Kidney tubule cell (primary cell): ENCODE data around the gene CLK2.
"Not testable (repeated sequence)": the region's sequence is repeated elsewhere in the genome, so short reads cannot be mapped to it uniquely, and the experiment has no call there.

Experiments used
- DNase-seq: peaks from one replicate; pipeline ENCODE4 v3.0.0-alpha.2; 2018; ENCODE audit warnings: low spot score

The CLK2 gene

GRCh38 chr1:155296661-155297060, 23.4 kb upstream of the CLK2 start:
- DNase-seq, result no peak

GRCh38 chr1:155295942-155296267, 22.6 kb upstream of the CLK2 start:
- DNase-seq, result no peak

GRCh38 chr1:155295183-155295941, 22.1 kb upstream of the CLK2 start:
- DNase-seq, result no peak

GRCh38 chr1:155294520-155295182, 21.3 kb upstream of the CLK2 start:
- DNase-seq, result no peak

- no peak for DNase-seq
Observed at GRCh38 chr1:155293086-155293749, 19.9 kb upstream of the CLK2 start.

GRCh38 chr1:155291006-155291405, 17.7 kb upstream of the CLK2 start:
- DNase-seq, result not testable (repeated sequence)

DNA sequence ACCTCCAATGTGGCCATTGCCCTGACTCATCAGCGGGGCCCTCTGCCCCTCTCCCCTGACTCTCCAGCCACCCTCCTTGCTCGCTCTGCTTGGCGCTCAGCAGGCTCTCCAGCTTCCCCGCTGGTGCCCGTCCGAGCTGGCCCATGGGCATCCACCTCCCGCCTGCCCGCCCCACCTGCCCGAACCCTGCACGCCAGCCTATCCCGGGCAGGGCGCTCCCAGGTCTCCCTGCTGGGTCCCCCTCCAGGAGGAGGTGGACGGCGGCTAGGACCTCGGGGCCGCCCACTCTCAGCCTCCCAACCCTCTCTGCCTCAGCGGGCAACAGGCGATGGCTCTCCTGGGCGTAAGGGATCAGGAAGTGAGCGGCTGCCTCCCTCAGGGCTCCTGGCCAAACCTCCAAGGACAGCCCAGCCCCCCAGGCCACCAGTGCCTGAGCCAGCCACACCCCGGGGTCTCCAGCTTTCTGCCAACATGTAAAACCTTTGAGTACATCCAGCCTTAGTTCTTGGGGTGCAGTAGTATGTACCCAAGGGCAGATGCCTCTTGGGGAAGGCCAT, 14.8 kb upstream of the CLK2 start:
- DNase-seq, result no peak

GRCh38 chr1:155286544-155286943, 13.2 kb upstream of the CLK2 start:
- no peak for DNase-seq

- no peak for DNase-seq
Observed at GRCh38 chr1:155285631-155286044, 12.3 kb upstream of the CLK2 start.

DNA sequence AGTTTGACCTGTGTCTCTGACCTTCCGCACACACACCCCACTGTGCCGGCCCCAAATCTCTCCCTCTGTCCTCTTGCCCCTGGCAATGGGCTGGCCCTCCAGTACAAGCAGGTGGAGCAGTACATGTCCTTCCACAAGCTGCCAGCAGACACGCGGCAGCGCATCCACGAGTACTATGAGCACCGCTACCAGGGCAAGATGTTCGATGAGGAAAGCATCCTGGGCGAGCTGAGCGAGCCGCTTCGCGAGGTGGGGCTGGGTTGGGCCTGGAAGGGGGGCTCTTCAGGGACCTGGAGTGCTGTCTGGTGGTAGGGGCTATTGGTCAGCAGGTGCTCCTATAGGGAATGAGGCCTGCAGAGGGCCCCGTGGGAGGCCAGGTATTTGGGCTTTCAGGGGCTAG, 11.8 kb upstream of the CLK2 start:
- no peak for DNase-seq

- DNase-seq, result no peak
Observed at GRCh38 chr1:155284476-155284875, 11.2 kb upstream of the CLK2 start.

- DNase-seq, result no peak
Observed at GRCh38 chr1:155282488-155283091, 9.3 kb upstream of the CLK2 start.

DNA sequence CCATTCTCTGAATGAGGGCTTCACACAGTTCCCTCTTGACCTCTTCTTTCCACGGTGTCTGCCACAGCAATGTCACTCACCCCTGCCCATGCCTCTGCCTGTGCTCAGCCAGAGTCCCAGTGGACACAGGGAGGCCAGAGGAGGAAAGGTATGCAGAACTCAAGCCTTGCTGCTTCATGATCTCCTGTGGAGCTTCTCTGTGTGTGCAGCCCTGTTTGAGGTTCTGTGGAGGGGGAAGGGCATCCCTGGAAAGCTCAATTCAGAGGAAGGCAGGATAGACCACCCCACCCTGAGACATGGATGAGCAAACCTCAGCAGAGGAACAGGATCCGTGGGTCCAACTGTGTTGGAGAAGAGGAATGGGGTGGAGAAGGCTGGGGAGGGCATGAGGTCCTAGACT, 6.0 kb upstream of the CLK2 start:
- no peak for DNase-seq

- peak; percentile 12 for DNase-seq
Observed at GRCh38 chr1:155278689-155279160, 5.4 kb upstream of the CLK2 start.

GRCh38 chr1:155277902-155278688, 4.8 kb upstream of the CLK2 start:
- peak; percentile 64 for DNase-seq

- DNase-seq, result peak; percentile 96
Observed at GRCh38 chr1:155277070-155277901, 4.0 kb upstream of the CLK2 start, which contains the start of gene HCN3. HCN3 (plus strand) TSS chr1:155277463; CDS start chr1:155277591, 128 bp downstream.

DNA sequence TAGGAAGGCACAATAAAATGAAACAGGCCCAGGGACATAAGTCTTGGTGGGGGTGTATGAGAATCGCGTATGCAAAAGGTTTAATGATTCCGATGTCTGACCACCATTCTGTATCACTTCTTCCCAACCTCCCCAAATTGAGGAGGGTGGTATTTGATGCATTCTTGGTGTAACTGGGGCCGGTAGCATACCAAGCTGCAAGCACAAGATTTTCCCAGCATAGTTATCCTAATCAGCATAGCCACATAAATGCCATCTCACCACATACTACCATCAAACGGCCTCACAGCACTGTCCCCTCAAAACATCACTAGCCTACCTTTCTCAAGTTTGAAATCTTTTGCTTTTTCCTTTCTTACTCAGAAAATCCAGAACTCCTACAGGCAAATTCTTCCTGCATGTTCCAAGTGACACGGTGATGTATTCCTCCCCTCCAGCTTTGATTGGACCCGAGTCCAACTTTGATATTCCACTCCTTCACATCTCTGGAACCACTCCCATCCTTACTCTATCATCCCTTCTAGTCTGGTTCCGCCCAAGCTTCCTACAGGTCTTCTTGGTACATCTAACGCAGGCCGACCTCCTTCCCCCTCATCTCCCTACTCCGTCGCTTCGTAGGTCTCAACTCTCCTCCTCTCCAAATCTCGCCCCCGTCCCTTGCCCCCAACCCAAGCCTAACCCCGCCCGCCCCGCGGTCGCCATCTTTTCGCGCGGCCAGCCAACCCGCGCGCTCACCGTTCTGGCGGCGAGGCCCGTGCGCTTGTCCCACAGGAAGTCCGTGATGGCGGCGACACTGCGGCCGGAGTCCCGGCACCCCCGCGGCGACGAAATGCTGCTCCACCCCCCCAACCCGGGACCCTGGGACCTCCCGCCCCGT, 600 bp downstream of the CLK2 start:
- DNase-seq, result peak; percentile 62

GRCh38 chr1:155269381-155269780, 3.9 kb downstream of the CLK2 start:
- DNase-seq, result no peak

DNA sequence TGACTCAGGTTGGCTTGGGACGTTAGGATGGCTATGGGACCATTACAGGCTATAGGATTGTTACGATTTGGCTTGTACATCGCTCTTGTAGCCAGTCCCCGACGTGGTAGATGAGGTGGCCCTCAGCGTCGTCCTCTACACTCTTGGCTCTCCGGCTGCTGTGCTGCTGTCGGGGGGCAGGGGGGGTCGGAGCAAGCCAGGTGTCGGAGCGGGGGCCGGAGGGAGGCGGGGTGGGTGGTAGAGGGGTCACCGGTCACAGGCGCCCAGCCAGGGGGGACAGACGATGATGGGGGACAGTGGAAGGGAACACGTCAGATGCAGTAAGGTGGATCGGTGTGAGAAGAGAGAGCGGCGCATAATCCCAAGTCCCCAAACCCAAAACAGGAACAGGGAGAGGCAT, 4.7 kb downstream of the CLK2 start:
- no peak for DNase-seq

GRCh38 chr1:155267373-155267772, 5.9 kb downstream of the CLK2 start:
- DNase-seq, result no peak
